RCC 7860 (cell line): Measurements from ENCODE around the gene PAQR5.
"Not testable (repeated sequence)": the region's sequence is repeated elsewhere in the genome, so short reads cannot be mapped to it uniquely, and the experiment has no call there.

Experiments
- DNase-seq: peaks from one replicate; pipeline ENCODE4 v3.0.0-alpha.2; 2015; ENCODE audit warnings: low spot score
- FAIRE-seq: peaks from 2 replicates; lab custom pipeline; 2012; peaks lifted over from hg19 to GRCh38; lab: Jason Lieb, UNC

The PAQR5 gene

DNA sequence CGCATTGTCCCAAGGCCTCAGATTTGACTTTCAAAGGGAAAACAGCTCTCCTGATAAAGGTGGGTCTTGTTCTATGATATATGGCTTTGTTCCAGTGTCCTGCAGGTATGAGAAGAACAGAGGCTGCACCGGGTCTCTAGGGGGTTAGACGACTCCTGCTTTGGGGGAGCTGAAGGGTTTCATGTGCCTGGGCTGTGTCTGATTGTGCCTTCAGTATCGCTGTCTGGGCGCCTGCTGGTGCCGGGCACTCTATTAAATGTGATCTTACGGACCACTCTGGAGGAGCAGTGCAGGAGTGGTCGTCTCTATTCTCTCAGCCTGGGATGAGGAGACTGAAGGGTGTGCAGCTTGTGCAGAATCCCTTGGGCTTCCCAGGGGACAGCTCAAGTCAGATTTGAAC is 16.0 kb downstream of the PAQR5 start:
- no peak for FAIRE-seq

DNA sequence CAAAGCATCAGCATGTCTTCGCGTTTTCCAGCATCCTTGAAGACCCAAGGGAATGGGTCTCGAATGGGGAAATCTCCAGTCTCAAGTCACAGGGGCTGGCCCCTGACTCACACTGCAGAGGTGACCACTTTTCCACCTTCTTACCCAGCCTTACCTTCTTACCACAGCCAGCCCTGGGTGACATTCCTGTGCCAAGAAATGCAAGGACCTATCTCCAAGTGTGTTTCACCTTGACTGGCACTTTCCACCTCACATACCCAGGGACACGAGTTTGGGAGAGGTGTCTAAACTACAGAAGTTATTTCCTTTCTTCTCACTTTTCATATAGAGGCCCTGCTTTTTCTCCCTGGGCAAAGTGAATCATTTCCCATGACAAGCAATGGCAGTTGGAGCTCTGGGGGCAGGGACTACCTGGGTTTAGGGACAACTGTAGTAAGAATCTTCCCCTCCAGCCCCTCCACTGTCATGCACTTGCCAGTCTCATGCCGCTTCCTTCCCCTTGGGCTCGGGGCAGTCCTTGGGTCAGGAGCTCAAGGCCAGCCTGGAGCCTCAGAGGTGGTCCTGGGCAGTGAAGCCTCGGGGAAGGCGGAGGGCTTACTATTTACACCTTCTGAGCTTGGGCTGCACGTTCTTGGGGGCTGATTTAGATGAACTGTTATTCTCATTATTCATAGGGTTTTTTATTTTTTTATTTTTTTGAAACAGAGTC is 16.8 kb downstream of the PAQR5 start:
- FAIRE-seq (no peak), DNase-seq (no peak)

More for the DNA sequence above, 16.0 kb downstream of the PAQR5 start:
- no peak for DNase-seq

DNA sequence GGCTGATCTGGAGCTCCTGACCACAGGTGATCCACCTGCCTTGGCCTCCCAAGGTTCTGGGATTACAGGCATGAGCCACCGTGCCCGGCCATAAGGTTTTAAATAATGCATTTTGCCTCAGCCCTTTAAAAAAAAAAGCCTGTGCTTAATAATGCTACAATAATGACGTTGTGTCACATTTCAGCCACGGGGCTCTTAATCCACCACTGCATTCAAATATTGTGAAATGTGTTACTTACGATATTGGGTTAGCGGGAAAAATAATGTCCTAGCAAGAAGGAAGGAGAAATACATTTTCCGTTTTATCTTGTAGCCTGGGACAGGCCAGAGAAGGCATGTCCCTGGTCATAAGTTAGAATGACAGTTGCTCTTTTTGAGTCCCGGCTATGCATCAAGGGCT is 17.6 kb downstream of the PAQR5 start:
- no peak for DNase-seq
- FAIRE-seq = no peak

DNA sequence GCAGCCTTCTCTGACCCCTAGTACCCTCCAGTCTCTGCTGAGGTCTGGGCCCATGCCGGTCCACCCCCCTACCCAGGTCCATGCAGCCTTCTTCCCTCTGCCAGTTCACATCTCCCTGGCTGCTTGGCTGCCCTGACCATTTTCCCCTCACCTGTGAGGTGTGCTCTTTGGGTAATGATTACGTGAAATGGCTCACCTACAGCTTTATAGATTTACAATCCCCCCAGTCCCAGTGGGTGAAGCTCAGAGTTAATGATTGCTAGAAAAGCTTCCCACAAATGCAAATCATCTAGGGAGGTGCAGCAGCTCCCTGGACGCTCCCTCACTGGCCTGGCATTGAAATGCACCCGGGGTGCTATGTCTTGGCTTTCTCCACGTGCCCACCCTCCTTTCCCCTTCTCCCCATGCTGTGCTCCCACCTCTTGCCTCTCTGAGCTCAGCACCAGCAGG is 18.7 kb downstream of the PAQR5 start:
- FAIRE-seq (no peak), DNase-seq (no peak)

DNA sequence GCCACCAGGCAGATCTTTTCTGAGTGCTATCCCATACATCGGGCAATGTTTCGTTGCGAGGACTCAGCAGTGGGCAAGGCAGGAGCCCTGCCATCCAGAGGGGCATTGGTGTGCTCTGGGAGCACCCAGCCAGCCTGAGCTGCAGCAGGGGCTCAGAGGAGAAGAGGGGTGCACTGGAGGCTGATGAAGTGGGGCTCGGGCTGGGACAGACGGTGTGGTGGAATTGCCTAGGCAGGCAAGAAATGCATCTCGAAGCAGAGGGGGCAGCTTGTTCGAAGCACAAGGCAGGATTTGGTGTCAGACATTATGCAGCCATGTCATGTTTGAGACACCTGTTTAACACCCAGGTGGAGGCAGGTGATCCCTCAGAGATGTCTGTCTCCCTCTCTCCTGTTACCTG is 19.3 kb downstream of the PAQR5 start:
- DNase-seq (no peak), FAIRE-seq (no peak)

DNA sequence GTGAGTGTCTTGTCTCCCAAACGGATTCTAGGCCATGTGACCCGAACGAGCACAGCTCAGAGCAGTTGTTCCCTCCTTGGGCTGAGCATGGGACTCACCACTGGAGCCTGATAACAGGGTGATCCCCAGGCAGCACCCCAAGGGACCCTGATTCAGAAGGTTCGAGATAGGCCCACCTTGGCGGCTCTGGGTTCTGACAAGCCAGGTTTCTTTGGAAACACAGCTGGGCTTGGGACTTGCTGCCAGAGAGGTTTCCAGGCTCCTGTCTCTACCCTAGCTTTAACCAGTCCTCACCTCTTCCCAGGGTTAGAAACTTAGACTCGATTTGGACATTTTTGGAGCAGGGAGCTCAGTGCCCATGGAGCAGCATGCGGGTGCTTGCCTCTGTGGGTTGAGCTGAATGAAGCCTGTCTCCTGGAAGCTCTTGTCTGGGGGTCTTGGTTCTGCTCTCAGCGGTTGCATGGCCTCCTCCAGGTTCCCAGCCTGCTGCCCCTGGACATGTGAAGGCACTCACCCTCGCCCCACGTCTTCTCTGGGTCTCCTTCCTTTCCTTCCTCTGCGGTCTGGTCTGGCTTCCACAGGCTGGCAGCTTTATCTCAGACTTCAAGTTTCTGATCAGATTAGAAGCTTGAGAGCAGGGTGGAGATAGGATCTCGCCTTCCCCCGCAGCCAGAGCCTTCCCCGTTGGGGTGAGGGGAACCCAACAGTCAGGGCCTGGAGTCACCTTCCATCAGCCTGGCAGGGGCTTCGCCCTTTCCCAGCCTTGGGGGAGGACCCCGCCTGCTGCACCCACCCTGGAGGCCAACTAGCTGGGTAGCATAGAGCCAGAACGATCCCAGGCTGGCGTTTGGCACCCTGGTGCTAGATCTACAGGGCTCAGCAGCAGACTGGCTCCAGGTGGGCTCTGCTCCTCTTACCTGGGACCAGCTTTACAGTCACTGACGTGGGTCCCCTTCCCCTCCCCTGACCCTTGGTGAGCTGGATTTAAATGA is 21.0 kb downstream of the PAQR5 start:
- DNase-seq = no peak
- no peak for FAIRE-seq

DNA sequence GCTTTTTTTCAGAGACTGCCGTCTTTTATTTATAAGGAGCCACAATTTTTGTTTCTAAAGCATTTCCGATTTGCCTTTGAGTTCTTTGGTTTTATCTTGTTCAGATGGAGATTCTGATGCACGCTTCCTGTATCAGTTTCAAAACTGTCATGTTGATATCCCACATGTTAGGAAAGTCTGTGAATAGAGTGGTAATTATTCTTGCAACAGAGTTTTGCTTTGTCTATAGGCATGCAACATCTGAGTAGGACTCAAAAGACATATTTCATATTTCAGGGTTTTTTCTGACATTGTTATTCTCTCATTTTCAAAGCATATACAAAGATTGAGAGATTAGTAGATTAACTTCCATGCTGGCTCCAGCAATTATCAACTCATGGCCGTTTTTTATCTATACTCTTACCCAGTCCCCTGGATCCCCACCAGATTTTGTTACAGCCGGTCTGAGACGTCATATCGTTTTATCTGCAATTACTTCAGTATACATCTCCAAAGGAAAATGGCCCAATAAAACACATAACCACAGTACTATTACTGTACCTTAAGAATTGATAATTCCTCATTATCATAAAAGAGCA is 22.4 kb downstream of the PAQR5 start:
- DNase-seq = no peak
- FAIRE-seq = no peak

DNA sequence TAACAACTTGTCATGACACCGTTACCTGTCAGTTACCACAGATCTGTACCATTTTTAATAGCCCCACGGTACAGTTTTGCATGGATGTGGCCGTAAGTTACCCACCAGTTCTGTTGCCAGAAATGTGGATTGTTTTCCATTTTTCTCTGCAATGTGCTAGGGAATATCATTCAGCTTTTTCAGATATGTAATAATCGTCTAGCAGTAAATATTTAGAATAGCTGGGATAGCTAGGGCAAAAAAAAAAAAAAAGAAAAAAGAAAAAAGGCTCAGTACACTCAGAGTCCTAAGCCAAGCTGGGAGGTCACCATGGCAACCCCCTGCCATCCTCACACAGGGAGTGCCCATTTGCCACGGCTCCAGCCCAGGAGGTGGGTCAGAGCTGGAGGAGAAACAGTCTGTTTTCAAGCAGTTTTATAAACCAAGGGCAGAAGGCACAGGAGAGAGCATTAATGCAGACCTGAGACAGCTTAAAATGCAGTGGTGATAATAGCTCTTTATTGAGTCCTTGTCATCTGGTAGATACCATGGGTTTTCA is 25.2 kb downstream of the PAQR5 start:
- no peak for DNase-seq
- no peak for FAIRE-seq

DNA sequence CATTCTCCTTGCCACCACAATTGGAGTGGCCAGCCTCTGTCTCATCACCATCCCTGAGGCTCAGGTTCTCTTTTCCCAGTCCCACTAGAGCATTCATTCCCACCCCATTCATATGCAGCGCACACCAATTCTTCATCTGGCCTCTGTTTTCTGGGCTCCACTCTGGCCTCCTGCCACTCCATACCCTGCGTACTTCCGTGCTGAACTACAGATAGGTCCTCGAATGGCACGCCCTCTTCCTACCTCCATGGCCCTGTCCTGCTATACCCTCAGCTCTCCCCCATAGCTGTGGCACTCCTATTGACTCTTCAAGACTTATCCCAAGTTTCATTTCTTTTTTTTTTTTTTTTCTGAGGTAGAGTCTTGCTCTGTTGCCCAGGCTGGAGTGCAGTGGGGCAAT is 25.9 kb downstream of the PAQR5 start:
- FAIRE-seq (no peak), DNase-seq (no peak)

DNA sequence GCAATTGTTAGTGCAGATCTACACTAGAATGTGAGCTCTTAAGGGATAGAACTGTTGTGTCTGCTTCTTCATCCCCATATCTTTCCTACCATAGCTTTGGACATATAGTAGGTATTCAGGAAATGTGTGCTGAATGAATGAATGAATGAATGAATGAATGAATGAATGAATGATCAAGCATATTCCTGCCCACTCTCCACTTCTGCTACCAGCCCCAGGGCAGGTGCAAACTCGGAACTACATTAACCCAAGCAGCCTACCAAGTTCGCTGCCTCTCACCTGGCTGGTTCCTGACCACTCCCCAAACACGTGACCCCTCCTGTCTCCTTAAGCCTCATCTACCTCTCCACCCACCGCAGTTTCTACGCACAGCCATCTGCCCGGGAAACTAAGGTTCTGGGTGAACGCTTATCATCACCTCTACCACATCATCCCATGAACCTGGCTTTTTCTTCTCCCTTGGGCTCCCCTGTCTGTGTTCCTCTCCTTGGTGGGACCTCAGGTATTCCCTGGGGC is 26.8 kb downstream of the PAQR5 start:
- no peak for FAIRE-seq

DNA sequence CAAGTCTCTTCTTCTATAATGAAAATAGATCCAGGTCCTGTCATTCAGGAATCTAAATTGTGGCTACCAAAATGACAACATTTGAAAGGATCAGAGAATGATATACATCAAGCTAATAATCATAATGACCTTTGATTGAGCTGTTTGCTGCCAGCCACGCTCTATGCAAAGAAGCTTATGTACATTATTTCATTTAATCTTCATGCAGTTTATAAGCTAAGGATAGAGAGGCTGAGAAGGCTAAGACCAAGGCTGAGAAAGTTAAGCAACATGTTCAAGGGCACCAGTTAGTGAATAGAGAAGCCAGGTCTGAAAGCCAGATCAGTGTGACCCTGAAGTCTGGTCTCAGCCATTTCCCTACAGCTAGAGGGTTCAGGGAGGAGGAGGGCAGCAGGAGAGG is 29.4 kb downstream of the PAQR5 start:
- DNase-seq = no peak
- no peak for FAIRE-seq

More for the DNA sequence above, 26.8 kb downstream of the PAQR5 start:
- DNase-seq = no peak

DNA sequence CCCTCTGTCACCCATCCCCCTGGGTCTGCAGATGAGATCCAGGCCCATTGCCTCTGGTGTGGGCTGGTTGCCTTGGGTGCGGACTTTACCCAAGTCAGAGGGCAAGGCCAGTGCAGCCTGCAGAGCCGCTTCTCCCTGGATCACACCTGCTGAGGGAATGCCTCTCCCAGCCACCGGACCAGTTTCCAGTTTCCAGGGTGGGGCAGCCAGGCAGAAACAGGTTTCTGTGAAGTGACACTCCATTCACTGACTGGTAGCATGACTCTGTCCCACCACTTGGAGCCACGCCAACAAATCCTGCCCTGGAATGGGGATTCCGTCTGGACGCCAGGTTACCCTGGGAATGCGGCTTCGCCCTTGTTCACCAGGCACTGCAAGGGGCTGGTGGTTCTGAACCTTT is 30.0 kb downstream of the PAQR5 start:
- no peak for DNase-seq
- no peak for FAIRE-seq

DNA sequence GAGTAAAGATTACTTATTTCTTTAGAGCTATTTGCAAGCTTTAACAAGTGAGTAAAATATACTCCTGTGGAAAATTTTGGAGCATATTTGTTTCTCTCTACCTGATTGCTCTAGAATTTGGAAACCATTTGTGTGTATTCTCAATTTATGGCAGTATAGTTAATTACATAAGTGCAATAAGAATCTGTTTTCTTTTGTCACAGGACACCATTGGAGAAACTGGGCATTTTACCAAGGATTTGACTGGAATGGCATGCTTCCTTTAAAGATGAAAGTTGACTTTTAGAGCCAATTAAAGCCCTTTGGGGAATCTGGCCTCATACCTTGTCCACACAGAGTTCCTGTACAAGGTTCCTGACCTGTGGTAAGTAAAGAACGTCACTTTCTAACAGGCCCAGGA is 38.4 kb downstream of the PAQR5 start:
- no peak for DNase-seq
- FAIRE-seq = no peak

DNA sequence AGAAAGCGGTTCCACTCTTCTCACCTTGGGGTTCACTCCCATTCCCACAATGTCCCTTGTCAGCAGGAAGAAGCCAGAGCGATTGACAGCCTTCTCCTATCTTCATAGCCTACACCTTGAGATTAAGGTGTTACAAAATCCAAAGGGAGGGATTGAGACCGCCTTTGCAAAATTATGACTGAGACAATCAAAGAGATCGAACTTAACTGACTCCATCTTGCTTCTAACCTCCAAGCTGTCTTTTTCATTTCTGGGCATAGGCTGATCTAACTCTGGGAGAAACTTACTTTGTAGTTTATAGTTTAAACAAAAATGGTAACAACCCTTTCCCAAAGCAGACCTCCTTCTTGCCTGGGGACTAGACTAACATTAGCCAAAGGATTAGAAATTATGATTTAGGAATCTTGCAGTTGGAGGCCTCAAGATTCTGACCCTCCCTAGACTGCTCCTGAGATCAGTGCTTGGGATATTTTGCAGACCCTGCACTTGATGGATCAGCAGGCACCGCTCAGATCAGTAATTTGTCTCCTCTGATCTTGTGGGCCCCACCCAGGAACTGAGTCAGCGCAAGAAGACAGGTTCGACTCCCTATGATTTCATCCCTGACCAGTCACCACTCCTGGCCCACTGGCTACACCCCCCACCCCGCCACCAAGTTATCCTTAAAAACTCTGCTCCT is 40.0 kb downstream of the PAQR5 start:
- DNase-seq = no peak
- FAIRE-seq = no peak

DNA sequence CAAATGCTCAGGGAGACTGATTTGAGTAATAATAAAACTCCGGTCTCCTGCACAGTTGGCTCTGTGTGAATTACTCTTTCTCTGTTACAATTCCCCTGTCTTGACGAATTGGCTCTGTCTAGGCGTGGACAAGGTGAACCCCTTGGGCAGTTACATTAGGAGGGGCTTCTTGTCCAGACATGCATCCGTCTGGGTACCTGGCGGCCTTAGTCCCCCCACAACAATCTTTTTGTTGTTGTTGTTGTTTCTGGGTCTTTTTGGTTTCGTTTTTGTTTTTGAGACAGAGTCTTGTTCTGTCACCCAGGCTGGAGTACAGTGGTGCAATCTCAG is 40.5 kb downstream of the PAQR5 start:
- not testable (repeated sequence) for FAIRE-seq, DNase-seq

DNA sequence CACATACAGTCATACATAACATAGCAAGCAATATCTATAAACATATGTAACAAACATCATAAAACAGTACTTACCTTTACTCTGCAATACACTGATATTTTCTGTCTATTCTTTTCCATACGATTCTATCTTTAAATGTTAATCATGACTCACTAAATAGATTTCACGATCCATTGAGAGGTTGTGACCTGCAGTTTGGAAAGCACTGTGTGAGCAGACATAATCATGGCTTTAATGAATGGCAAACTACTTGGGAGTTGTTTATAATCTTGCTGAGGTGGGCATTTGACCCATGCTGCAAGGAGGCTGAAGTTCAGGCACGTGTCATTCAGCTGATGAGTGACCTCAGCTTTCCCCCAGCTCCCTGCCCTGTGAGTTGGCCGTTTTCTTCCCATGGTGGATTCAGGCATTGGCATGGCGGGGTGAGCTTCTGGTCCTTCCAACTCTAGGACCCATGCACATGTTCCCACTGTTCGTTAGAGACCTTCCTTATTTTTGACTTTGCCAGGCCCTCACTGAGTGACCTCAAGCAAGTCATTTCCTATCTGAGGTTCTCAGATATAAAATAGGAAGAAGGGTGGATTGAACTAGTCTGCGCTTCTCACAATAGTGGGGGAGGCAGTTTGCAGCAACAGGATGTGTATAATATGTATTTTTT is 41.7 kb downstream of the PAQR5 start:
- DNase-seq (no peak), FAIRE-seq (no peak)

DNA sequence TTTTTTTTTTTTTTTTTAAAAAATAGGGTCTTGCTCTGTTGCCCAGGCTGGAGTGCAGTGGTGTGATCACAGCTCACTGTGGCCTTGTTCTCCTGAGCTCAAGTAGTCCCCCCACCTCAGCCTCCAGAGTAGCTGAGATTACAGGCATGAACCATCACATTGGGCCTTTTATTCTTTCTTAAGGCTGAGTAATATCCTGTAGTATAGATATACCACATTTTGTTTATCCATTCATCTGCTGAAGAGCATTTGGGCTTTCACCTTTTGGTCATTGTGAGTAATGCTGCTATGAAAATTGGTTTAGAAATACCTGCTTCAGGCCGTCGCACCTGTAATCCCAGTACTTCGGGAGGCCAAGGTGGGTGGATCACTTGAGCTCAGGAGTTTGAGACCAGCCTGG is 42.6 kb downstream of the PAQR5 start:
- FAIRE-seq (no peak), DNase-seq (no peak)

DNA sequence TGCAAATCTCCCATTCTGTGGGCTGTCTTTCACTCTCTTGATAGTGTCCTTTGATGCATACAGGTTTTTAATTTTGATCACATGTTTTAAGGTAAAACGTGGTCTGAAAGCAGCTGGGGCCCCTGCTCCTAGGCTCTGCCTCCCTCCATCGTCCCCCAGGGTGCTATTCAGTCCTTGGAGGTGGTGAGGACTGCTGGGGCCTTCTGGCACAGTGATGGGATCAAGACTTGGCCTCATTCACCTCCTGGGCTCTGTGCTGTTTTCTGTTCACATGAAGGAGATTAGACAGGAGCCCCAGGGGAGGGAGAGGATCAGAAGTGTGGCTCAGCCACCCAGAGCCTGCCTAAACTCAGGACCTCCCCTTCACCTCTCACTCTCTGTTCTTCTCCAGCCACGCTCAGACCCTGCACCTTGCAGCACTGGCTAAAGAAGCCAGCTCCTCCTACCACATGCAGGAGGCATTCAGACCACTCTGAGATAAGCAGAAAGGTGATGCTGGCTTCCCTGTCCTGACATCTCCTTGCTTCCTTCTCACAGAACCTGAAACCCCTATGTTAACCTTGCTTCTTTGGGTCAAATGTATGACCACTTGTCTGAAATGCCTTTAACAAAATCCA is 43.9 kb downstream of the PAQR5 start:
- DNase-seq (no peak), FAIRE-seq (no peak)

DNA sequence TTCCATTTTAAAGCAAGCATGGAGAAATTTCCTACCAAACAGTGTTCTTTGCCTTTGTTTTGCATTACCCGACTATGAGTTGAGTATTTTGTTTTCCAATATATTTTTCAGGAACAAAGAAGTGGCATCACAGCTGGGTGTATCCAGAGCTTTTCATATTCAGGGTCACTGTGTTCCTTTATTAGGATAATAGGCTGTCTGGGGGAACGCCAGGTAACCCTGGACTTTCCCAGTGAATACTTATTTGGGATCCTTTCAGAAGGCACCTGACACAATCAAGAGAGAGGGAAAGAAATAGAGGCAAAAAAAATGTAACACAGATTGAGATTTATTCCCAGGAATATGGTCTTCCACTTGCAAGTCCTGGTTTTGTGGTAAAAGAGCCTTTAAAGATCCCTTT is 44.4 kb downstream of the PAQR5 start:
- no peak for DNase-seq
- no peak for FAIRE-seq

DNA sequence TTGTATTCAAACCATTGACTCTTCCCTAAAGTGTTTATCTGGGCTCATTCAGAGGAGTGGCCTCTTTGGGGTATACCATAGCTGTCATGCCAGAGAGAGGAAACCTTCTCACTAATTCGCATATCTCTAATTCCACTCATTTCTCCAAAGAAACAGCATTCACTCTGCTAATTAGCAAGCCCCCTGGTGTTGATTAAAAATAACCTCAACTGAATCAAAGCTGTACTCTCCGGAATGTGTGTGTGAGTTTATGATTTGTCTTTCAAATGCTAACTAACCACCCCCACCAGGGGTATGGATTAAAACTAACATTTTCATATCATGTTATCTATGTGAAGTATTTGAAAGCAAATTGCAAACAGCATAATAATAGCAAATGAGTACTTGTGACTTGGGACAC is 45.5 kb downstream of the PAQR5 start:
- DNase-seq (no peak), FAIRE-seq (no peak)
